Measurements from ENCODE around the gene CDK5RAP2. TPM values are rescaled to one million over a fixed set of nuclear protein-coding genes. Genes with fewer than 3 reads are reported as not detected.

CDK5RAP2 gene
- total RNA-seq, 1 experiment from 2014 or later = 56.4 TPM

DNA sequence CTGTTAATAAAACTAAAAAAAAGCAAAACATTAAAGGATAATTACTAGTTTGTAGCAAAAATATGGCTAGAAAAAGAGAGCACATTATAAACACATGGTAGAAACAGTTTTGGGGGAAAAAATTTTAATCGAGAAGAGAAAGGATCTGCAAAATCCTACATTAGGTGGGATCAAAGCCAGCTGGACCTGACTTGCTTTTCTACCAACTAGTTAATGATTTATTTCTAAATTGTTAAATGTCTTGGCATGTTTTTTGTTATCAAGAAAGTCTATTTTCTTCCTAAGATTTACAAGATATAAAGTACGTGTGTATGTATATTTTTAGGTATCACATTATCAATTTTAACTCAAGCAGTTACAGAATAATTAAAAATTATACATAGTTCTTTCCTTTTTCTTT is 47.1 kb upstream of the CDK5RAP2 start:
- no peak overlapping the region for H2BK12ac ChIP-seq (ENCODE audit: insufficient read length, low read depth, low read length)
- no peak overlapping the region for H2BK20ac ChIP-seq (ENCODE audit: low read depth, low read length, poor library complexity, severe bottlenecking)
- TF ChIP-seq, protein P1, sequence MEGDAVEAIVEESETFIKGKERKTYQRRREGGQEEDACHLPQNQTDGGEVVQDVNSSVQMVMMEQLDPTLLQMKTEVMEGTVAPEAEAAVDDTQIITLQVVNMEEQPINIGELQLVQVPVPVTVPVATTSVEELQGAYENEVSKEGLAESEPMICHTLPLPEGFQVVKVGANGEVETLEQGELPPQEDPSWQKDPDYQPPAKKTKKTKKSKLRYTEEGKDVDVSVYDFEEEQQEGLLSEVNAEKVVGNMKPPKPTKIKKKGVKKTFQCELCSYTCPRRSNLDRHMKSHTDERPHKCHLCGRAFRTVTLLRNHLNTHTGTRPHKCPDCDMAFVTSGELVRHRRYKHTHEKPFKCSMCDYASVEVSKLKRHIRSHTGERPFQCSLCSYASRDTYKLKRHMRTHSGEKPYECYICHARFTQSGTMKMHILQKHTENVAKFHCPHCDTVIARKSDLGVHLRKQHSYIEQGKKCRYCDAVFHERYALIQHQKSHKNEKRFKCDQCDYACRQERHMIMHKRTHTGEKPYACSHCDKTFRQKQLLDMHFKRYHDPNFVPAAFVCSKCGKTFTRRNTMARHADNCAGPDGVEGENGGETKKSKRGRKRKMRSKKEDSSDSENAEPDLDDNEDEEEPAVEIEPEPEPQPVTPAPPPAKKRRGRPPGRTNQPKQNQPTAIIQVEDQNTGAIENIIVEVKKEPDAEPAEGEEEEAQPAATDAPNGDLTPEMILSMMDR (conservative IDR thresholded peaks at IDR 0.05) = no peak
- no peak overlapping the region for H3K27ac ChIP-seq (ENCODE audit: insufficient read length, low read depth, low read length)
- H3K27me3 ChIP-seq (ENCODE audit: insufficient read depth, low read length) = no peaks in the 10 kb centered on the region
- no peak for DNase-seq
- no peak overlapping the region for H2BK120ac ChIP-seq (ENCODE audit: low read depth, low read length, poor library complexity, severe bottlenecking)
- Mint-ChIP-seq H3K27me3 (ENCODE audit: low read depth) (no peaks in the 10 kb centered on the region; the same call in 1 of the 2 replicates), H3K4me1 (peaks cover 5 to 6% of the 10 kb centered on the region in 2 experiments), H3K27ac (no peak overlapping the region), H3K4me3 (no peak overlapping the region), H3K9me3 (no peaks in the 10 kb centered on the region), H3K36me3 (ENCODE audit: insufficient read depth in 1 of 3, low read depth in 3 of 3) (no peaks in the 10 kb centered on the region)
- H4K91ac ChIP-seq (ENCODE audit: insufficient read length, low read depth, low read length) = no peak overlapping the region
- H4K20me1 ChIP-seq (ENCODE audit: control insufficient read depth, insufficient read depth, insufficient read length) = no peaks in the 10 kb centered on the region
- H2AK5ac ChIP-seq (ENCODE audit: insufficient read length, low read length) = no peak overlapping the region
- H3K79me2 ChIP-seq (ENCODE audit: insufficient read depth, low read length) = no peaks in the 10 kb centered on the region
- H2AFZ ChIP-seq (ENCODE audit: low read length) = no peak overlapping the region
- H3K56ac ChIP-seq (ENCODE audit: insufficient read length, low read depth, low read length) = no peak overlapping the region
- H3K23ac ChIP-seq (ENCODE audit: insufficient read length, low read depth, low read length) = no peak overlapping the region
- no peak overlapping the region for H3K4ac ChIP-seq (ENCODE audit: low read depth, low read length)
- no peak overlapping the region for H3K4me2 ChIP-seq (ENCODE audit: insufficient read depth, insufficient read length, low read length)
- H2BK15ac ChIP-seq (ENCODE audit: low read depth, low read length) = no peak overlapping the region
- H4K8ac ChIP-seq (replicated peaks; ENCODE audit: insufficient read length, low read depth, low read length) = no peak overlapping the region
- no peak overlapping the region for H3K9ac ChIP-seq (ENCODE audit: extremely low read depth, insufficient read length, low read length)
- no peak overlapping the region for H3K18ac ChIP-seq (ENCODE audit: insufficient read length, low read depth, low read length)
- H3K4me1 ChIP-seq (ENCODE audit: insufficient read depth, low read length) = no peaks in the 10 kb centered on the region
- no peaks in the 10 kb centered on the region for H3K23me2 ChIP-seq (ENCODE audit: insufficient read length, low read depth, low read length, poor library complexity, severe bottlenecking)
- no peak overlapping the region for H3K14ac ChIP-seq (ENCODE audit: insufficient read depth, low read length)
- no peaks in the 10 kb centered on the region for H3K9me3 ChIP-seq (ENCODE audit: control insufficient read depth, low read depth, low read length)
- H4K5ac ChIP-seq (ENCODE audit: insufficient read length, low read depth, low read length) = no peak overlapping the region
- H3K79me1 ChIP-seq (ENCODE audit: insufficient read depth, low read depth, low read length, poor library complexity, severe bottlenecking) = no peaks in the 10 kb centered on the region
- no CpG with 5 or more reads among the region's 2 CpGs for WGBS (ENCODE audit: extremely low coverage, insufficient read length, low lambda C conversion rate)
- H3T11ph ChIP-seq (ENCODE audit: low read length) = no peak overlapping the region
- no peak overlapping the region for H2BK5ac ChIP-seq (ENCODE audit: insufficient read length, low read length)

All from H9 (cell line).